HCT116 (cell line): ENCODE measurements around the gene EPHA4. TPM values are rescaled to one million over a fixed set of nuclear protein-coding genes. Genes with fewer than 3 reads are reported as not detected.

Experiments used
- ATAC-seq: fragments of 200-7000 bp; cut with Tn5 transposase; 2 replicates; pipeline ENCODE4 v1.9.1; 2020; ENCODE audit warnings: mild to moderate bottlenecking, moderate library complexity
- BruUV-seq: library from RNA; stranded (reverse); fragments of 400-500 nt; replicated peaks from 2 replicates; lab custom pipeline; 2021; lab: Mats Ljungman, UMichigan
- CTCF ChIA-PET: fragments of 300-600 bp; sonication (Branson Sonifier 250); formaldehyde crosslinking; loops from one replicate; lab custom pipeline; 2021; ENCODE audit warnings: antibody characterized with exemption; lab: Charles Lee
- POLR2A ChIA-PET: fragments of 300-600, 350-600 bp; sonication (Branson Sonifier 250); formaldehyde crosslinking; loops from one replicate; lab custom pipeline; 2021; ENCODE audit warnings: antibody characterized with exemption; lab: Charles Lee
- RAD21 ChIA-PET, 2 experiments: fragments of 300-600 bp; sonication (Branson Sonifier 250); formaldehyde crosslinking; loops; one replicate each; lab custom pipeline; 2023; ENCODE audit warnings: low total read pairs in 2 of 2; ENCODE audit not compliant: uncharacterized antibody in 2 of 2, unreplicated experiment in 2 of 2, low non-redundant PET in 1 of 2; lab: Charles Lee
- DNase-seq: peaks from one replicate; pipeline ENCODE4 v3.0.0-alpha.2; 2010; ENCODE audit warnings: low read depth, low spot score
- H2AFZ ChIP-seq: fragments of 200-600 bp; shearing (Covaris generic), sonication (generic); 2 replicates; pipeline ENCODE4 v1.6.1; 2017; ENCODE audit warnings: low read depth, mixed run types, mixed read lengths, antibody characterized with exemption, low read length; ENCODE audit not compliant: poor library complexity, severe bottlenecking
- H3K27ac ChIP-seq: 2 replicates; pipeline ENCODE4 v1.5.1; 2012; ENCODE audit warnings: low read depth, low read length
- H3K27me3 ChIP-seq: fragments of 200-600 bp; sonication (generic); 2 replicates; pipeline ENCODE4 v1.6.1; 2016; ENCODE audit warnings: mixed run types, low read length, mixed read lengths; ENCODE audit not compliant: insufficient read depth
- H3K36me3 ChIP-seq, 2 experiments: fragments of 200-500 bp in 1 of 2; fragments of 200-600 bp in 1 of 2; sonication (Bioruptor generic) in 1 of 2; sonication (generic) in 1 of 2; 2 replicates each; pipeline versions ENCODE4 v1.5.1 to v1.6.1; 2014 to 2016; ENCODE audit warnings: low read length in 2 of 2, inconsistent platforms in 1 of 2, mixed read lengths in 1 of 2, mixed run types in 1 of 2; ENCODE audit not compliant: insufficient read depth in 2 of 2, control insufficient read depth in 1 of 2
- H3K4me1 ChIP-seq, 2 experiments: fragments of 200-600 bp in 1 of 2; sonication (generic) in 1 of 2; 2 replicates each; pipeline versions ENCODE4 v1.5.1 to v1.6.1; 2012 to 2017; ENCODE audit warnings: low read length in 2 of 2, inconsistent platforms in 1 of 2, mild to moderate bottlenecking in 1 of 2, mixed read lengths in 1 of 2, mixed run types in 1 of 2, moderate library complexity in 1 of 2; ENCODE audit not compliant: insufficient read depth in 2 of 2, control insufficient read depth in 1 of 2
- H3K4me2 ChIP-seq: fragments of 200-600 bp; sonication (generic); 2 replicates; pipeline ENCODE4 v1.6.1; 2017; ENCODE audit warnings: mixed run types, low read length, mixed read lengths
- H3K4me3 ChIP-seq, 2 experiments: fragments of 200-600 bp in 1 of 2; sonication (generic) in 1 of 2; replicated peaks in 1 of 2; 2 replicates each; pipeline ENCODE4 v1.5.1; 2011 to 2016; ENCODE audit warnings: low read length in 2 of 2, control low read depth in 1 of 2, low read depth in 1 of 2, mild to moderate bottlenecking in 1 of 2, mixed read lengths in 1 of 2, mixed run types in 1 of 2
- H3K79me2 ChIP-seq: fragments of 200-600 bp; sonication (generic); 2 replicates; pipeline ENCODE4 v1.6.1; 2017; ENCODE audit warnings: mild to moderate bottlenecking, mixed run types, low read length, moderate library complexity, mixed read lengths; ENCODE audit not compliant: insufficient read depth
- H3K9ac ChIP-seq: fragments of 200-600 bp; sonication (generic); 2 replicates; pipeline ENCODE4 v1.6.1; 2016; ENCODE audit warnings: low read length, mixed read lengths
- H3K9me2 ChIP-seq: fragments of 200-600 bp; sonication (generic), shearing (Covaris generic); 2 replicates; pipeline ENCODE4 v1.6.1; 2017; ENCODE audit warnings: mixed run types, mild to moderate bottlenecking, moderate library complexity; ENCODE audit not compliant: insufficient read depth
- H3K9me3 ChIP-seq, 2 experiments: fragments of 200-500 bp in 1 of 2; fragments of 200-600 bp in 1 of 2; sonication (Bioruptor generic) in 1 of 2; sonication (generic) in 1 of 2; 2 replicates each; pipeline ENCODE4 v1.6.1; 2014 to 2017; ENCODE audit warnings: low read length in 2 of 2, mixed read lengths in 2 of 2, inconsistent platforms in 1 of 2, low read depth in 1 of 2, mild to moderate bottlenecking in 1 of 2, mixed run types in 1 of 2, moderate library complexity in 1 of 2; ENCODE audit not compliant: control insufficient read depth in 1 of 2, insufficient read depth in 1 of 2
- H4K20me1 ChIP-seq: fragments of 200-600 bp; sonication (generic), shearing (Covaris generic); 2 replicates; pipeline ENCODE4 v1.6.1; 2017; ENCODE audit warnings: mixed run types, mild to moderate bottlenecking, moderate library complexity; ENCODE audit not compliant: insufficient read depth
- ATF3 ChIP-seq: IDR thresholded peaks from 2 replicates; pipeline ENCODE4 v1.6.1; 2012
- CEBPB ChIP-seq: IDR thresholded peaks from 2 replicates; pipeline ENCODE4 v1.6.1; 2012; ENCODE audit warnings: low read depth
- EZH2 ChIP-seq: fragments of 200-600 bp; sonication (generic); IDR thresholded peaks from 2 replicates; pipeline ENCODE4 v1.6.1; 2017; ENCODE audit warnings: antibody characterized with exemption, mixed run types
- EZH2phosphoT487 ChIP-seq: fragments of 200-600 bp; IDR thresholded peaks from 2 replicates; pipeline ENCODE4 v1.6.1; 2018; ENCODE audit warnings: antibody characterized with exemption, borderline replicate concordance
- JUND ChIP-seq: IDR thresholded peaks from 2 replicates; pipeline ENCODE4 v1.6.1; 2012
- POLR2AphosphoS5 ChIP-seq: IDR thresholded peaks from 2 replicates; pipeline ENCODE4 v1.6.1; 2011; ENCODE audit warnings: mild to moderate bottlenecking, low read depth, low read length, moderate library complexity
- RAD21 ChIP-seq: IDR thresholded peaks from 2 replicates; pipeline ENCODE4 v1.6.1; 2012; ENCODE audit warnings: low read depth, mild to moderate bottlenecking
- REST ChIP-seq: IDR thresholded peaks from 2 replicates; pipeline ENCODE4 v1.6.1; 2012; ENCODE audit warnings: low read depth
- SP1 ChIP-seq: IDR thresholded peaks from 2 replicates; pipeline ENCODE4 v1.6.1; 2012; ENCODE audit warnings: low read depth
- SRF ChIP-seq: IDR thresholded peaks from 2 replicates; pipeline ENCODE4 v1.6.1; 2012; ENCODE audit warnings: low read depth
- YY1 ChIP-seq: IDR thresholded peaks from 2 replicates; pipeline ENCODE4 v1.6.1; 2011; ENCODE audit warnings: low read length, low read depth, moderate library complexity, mild to moderate bottlenecking; ENCODE audit not compliant: insufficient replicate concordance; ENCODE audit errors: extremely low read depth
- ZFX ChIP-seq: fragments of 450-650 bp; IDR thresholded peaks from 2 replicates; pipeline ENCODE4 v1.6.1; 2017
- intact Hi-C: fragments of 100-400 bp; cut with micrococcal nuclease; formaldehyde crosslinking; loops from 2 replicates; pipeline ENCODE4 v1.10.0; 2022
- total RNA-seq: library from RNA; stranded (reverse); gene quantifications from one replicate; pipeline ENCODE4 v1.2.1, GENCODE V29; 2021; ENCODE audit not compliant: unreplicated experiment

The EPHA4 gene
- total RNA-seq, 1 experiment from 2014 or later = 3.5 TPM

GRCh38 chr2:221588306-221588985 lies 16.3 kb upstream of the EPHA4 start:
- Histone ChIP-seq H2AFZ (no peak overlapping the region), H3K27ac (no peak overlapping the region), H3K9me3 (no peaks in the 10 kb centered on the region), H3K4me1 (no peaks in the 10 kb centered on the region), H3K9me2 (no peaks in the 10 kb centered on the region), H3K79me2 (no peaks in the 10 kb centered on the region), H3K4me3 (no peak overlapping the region), H3K9ac (no peak overlapping the region), H3K36me3 (no peaks in the 10 kb centered on the region), H4K20me1 (no peaks in the 10 kb centered on the region), H3K4me2 (no peak overlapping the region), H3K27me3 (peaks cover 29% of the 10 kb centered on the region)
- no peak for DNase-seq
- POLR2A ChIA-PET = no interaction called here
- intact Hi-C loops = no loop called here
- ATAC-seq = no peak
- BruUV-seq = no TSS peak
- TF ChIP-seq JUND = no peak
- no peak for TF ChIP-seq SRF
- no peak for TF ChIP-seq RAD21
- TF ChIP-seq EZH2 = no peak
- TF ChIP-seq EZH2phosphoT487 = no peak
- no peak for TF ChIP-seq ATF3
- no peak for TF ChIP-seq SP1
- TF ChIP-seq POLR2AphosphoS5 = no peak
- no peak for TF ChIP-seq ZFX
- TF ChIP-seq CEBPB = no peak
- TF ChIP-seq YY1 = no peak
- TF ChIP-seq REST = no peak
- CTCF ChIA-PET = no interaction called here
- RAD21 ChIA-PET = no interaction called here
